HEK293T (cell line): ENCODE measurements around the gene TNFRSF21.

Source experiments
- FOXA1 ChIP-seq: fragments of 450-650 bp; IDR thresholded peaks from 2 replicates; pipeline ENCODE4 v1.6.1; 2016; ENCODE audit warnings: mild to moderate bottlenecking
- HDGF ChIP-seq: fragments of 450-650 bp; IDR thresholded peaks from 2 replicates; pipeline ENCODE4 v1.6.1; 2017; ENCODE audit warnings: antibody characterized with exemption, borderline replicate concordance
- PKNOX1 ChIP-seq: fragments of 450-650 bp; IDR thresholded peaks from 2 replicates; pipeline ENCODE4 v1.6.1; 2016
- TARDBP ChIP-seq: fragments of 450-650 bp; IDR thresholded peaks from 2 replicates; pipeline ENCODE4 v1.6.1; 2016

GRCh38 chr6:47352194-47352920, 42.7 kb upstream of the TNFRSF21 start:
- TF ChIP-seq PKNOX1 = no peak
- no peak for TF ChIP-seq TARDBP
- TF ChIP-seq HDGF = no peak
- no peak for TF ChIP-seq FOXA1
